ENCODE data around the gene WBP1L. TPM values are rescaled to one million over a fixed set of nuclear protein-coding genes. Genes with fewer than 3 reads are reported as not detected.
"Not testable (repeated sequence)": the region's sequence is repeated elsewhere in the genome, so short reads cannot be mapped to it uniquely, and the experiment has no call there.

Gene WBP1L
- total RNA-seq, 1 experiment from 2014 or later: 21.0 TPM

DNA sequence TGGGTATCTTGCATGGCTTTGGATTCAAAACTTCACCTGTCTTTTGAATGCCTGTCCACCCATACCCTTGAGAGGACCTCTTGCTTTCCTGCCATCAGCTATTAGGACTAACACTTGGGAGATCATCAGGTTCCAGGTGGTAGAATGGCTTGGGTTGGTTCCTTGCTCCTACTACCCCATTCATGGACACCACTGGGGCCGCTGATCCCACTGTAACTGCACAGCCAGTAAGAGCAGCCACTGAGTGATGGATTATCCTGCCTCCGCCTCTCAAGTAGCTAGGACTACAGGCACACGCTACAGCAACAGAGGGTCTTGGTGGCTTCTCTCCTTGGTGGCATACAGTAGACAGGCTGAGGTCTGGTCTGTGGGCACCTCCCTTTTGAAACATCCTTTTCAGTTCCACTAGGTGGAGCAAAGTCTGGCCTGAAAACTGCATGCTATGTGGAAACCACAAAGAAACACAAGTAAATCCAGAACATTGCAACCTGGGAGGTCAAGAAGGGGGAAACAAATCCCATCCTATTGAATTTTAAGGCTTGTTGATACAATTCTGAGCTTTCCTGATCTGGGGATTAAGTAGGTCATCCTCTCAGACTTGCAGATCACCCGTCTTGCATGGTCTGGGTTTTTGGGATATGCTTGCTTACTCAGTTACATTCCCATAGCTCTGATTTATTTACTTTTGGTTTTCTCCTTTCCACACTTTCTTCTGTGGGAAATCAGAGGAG lies 9.4 kb downstream of the WBP1L start:
- Histone ChIP-seq H3K9me3 (replicated peaks) (no peaks in the 10 kb centered on the region), H3K36me3 (no peaks in the 10 kb centered on the region), H3K4me3 (no peak overlapping the region), H3K4me1 (replicated peaks) (peaks cover 23% of the 10 kb centered on the region), H3K27me3 (replicated peaks) (no peaks in the 10 kb centered on the region), H3K27ac (peak overlapping the region; percentile 26; the same call in 1 of the 2 replicates)
- peak; percentile 80 to 95 for DNase-seq (ENCODE audit: low read depth in 1 of 2, low spot score in 2 of 2)

DNA sequence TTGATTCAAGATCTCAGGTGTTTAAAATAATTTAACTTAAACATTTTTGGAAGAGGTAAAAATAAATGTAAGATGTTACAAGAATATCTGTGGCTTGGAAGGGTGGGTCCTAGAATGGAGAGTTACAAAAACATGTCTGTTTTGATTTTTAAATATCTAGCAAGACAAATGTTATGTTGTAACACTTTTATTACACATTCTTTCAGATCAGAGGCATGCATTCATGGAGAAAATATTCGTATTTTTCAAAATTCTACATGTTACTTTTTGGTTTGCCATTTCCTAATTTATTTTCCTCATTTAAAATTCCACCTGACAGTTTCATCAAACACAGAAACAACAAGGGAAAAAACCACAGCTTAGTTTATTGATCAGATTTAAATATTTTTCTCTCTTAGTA lies 10.0 kb downstream of the WBP1L start:
- DNase-seq (ENCODE audit: low read depth in 1 of 2, low spot score in 2 of 2): no peak
- H3K27ac ChIP-seq: peak overlapping the region; percentile 3; the same call in 1 of the 2 replicates

DNA sequence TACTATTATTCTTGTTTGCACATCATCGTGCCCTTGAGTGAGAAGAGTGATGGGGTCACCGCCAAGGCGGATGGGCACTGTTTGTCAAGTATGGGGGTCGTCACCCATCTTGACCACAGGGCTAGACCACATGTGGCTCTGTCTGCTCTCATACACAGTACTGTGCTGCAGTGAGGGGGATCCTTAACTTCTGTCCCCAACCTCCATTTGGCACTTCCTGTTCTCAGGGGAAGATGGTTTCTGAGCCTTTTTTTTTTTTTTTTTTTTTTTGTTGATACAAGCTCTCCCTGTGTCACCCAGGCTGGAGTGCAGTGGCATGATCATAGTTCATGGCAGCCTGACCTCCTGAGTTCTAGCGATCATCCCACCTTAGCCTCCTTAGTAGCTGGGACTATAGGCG lies 13.6 kb downstream of the WBP1L start:
- Histone ChIP-seq H3K36me3 (peaks cover 7% of the 10 kb centered on the region; the same call in 1 of the 2 replicates), H3K27ac (no peak overlapping the region), H3K4me1 (replicated peaks) (peaks cover 24% of the 10 kb centered on the region), H3K9me3 (replicated peaks) (no peaks in the 10 kb centered on the region), H3K27me3 (replicated peaks) (no peaks in the 10 kb centered on the region), H3K4me3 (no peak overlapping the region)
- DNase-seq (ENCODE audit: low read depth in 1 of 2, low spot score in 2 of 2): no peak

More for the DNA sequence above, 10.0 kb downstream of the WBP1L start:
- H3K36me3 ChIP-seq: no peaks in the 10 kb centered on the region
- H3K4me1 ChIP-seq (replicated peaks): peaks cover 23% of the 10 kb centered on the region
- H3K9me3 ChIP-seq (replicated peaks): no peaks in the 10 kb centered on the region
- no peak overlapping the region for H3K4me3 ChIP-seq
- H3K27me3 ChIP-seq (replicated peaks): no peaks in the 10 kb centered on the region

DNA sequence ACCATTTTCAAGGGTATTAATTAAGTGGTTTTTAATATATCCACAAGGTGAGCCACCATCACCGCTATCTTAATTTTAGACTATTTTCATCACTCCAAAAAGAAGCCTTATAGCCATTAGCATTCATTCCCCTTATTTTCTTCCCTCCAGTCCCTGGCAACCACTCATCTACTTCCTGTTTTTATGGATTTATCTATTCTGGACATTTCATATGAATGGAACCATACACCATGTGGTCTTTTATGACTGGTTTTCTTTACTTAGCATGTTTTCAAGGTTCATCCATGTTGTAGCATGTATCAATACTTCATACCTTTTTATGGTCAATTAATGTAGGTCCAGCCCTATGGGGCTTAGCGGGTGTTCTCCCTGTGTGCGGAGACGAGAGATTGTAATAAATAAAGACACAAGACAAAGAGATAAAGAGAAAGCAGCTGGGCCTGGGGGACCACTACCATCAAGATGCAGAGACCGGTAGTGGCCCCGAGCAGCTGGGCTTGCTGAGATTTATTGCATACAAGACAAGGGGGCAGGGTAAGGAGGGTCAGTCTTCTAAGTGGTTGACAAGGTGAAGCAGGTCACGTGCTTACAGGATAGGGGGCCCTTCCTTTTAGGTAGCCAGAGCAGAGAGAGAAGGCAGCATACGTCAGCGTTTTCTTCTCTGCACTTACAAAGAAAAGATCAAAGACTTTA lies 14.6 kb downstream of the WBP1L start:
- no peaks in the 10 kb centered on the region for H3K9me3 ChIP-seq (replicated peaks)
- peaks cover 15% of the 10 kb centered on the region for H3K4me1 ChIP-seq (replicated peaks)
- no peak overlapping the region for H3K4me3 ChIP-seq
- H3K27me3 ChIP-seq (replicated peaks): no peaks in the 10 kb centered on the region
- no peak overlapping the region for H3K27ac ChIP-seq
- no peak for DNase-seq (ENCODE audit: low read depth in 1 of 2, low spot score in 2 of 2)
- peaks cover 7% of the 10 kb centered on the region; the same call in 1 of the 2 replicates for H3K36me3 ChIP-seq

DNA sequence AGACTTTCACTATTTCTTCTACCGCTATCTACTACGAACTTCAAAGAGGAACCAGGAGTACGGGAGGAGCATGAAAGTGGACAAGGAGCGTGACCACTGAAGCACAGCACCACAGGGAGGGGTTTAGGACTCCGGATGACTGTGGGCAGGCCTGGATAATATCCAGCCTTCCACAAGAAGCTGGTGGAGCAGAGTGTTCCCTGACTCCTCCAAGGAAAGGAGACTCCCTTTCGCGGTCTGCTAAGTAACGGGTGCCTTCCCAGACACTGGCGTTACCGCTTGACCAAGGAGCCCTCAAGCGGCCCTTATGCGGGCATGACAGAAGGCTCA lies 15.2 kb downstream of the WBP1L start:
- not testable (repeated sequence) for H3K9me3 ChIP-seq (replicated peaks)

DNA sequence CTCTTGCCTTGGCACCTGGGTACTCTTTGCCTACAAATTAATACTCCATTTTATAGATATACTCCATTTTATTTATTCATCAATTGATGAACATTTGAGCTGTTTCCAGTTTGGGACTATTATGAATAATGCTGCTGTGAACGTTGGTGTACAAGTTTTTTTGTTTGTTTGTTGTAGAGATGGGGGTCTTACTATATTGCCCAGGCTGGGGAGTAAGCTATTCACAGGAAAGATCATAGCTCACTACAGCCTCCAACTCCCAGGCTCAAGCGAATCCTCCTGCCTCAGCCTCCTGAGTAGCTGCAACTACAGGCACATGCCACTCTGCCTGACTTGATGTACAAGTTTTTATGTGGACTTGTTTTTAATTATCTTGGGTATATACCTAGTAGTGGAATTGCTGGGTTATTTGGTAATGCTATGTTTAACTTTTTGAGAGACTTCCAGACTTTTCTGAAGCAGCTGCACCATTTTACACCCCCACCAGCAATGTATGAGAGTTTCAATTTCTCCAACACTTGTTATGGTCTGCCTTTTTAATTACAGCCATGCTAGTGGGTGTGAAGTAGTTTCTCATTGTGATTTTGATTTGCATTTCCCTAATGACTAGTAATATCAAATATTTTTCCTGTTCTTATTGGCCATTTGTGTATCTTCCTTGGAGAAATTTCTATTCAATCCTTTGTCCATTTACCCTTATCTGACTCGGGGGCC lies 15.9 kb downstream of the WBP1L start:
- H3K36me3 ChIP-seq: peaks cover 7% of the 10 kb centered on the region; the same call in 1 of the 2 replicates
- 0 out of 2 replicates have a peak, but pooled peaks cover 5% of the 10 kb centered on the region for H3K4me1 ChIP-seq (replicated peaks)
- DNase-seq (ENCODE audit: low read depth in 1 of 2, low spot score in 2 of 2): no peak
- no peak overlapping the region for H3K27ac ChIP-seq
- no peaks in the 10 kb centered on the region for H3K27me3 ChIP-seq (replicated peaks)
- H3K4me3 ChIP-seq: no peak overlapping the region
- no peaks in the 10 kb centered on the region for H3K9me3 ChIP-seq (replicated peaks)

More for the DNA sequence above, 15.2 kb downstream of the WBP1L start:
- H3K36me3 ChIP-seq; H3K4me3 ChIP-seq; H3K27me3 ChIP-seq (replicated peaks); H3K27ac ChIP-seq; DNase-seq (ENCODE audit: low read depth in 1 of 2, low spot score in 2 of 2): not testable (repeated sequence)
- H3K4me1 ChIP-seq (replicated peaks): peaks cover 10% of the 10 kb centered on the region

DNA sequence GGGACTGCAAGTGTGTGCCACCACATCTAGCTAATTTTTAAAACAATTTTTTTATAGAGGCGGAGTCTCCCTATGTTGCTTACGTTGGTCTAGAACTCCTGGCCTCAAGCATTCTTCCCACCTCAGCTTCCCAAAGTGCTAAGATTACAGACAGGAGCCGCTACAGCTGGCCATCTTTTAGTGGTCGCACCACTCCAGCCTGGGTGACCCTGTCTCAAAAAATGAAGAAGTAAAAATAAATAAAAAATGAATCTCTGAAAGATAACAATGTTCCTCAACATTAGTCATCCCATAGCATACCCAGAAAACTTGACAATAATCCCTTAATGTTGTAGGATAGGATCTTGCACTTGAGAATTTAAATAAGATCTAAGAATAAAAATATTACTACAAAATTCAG lies 18.2 kb downstream of the WBP1L start:
- Histone ChIP-seq H3K27ac (no peak overlapping the region), H3K4me3 (no peak overlapping the region), H3K9me3 (replicated peaks) (no peaks in the 10 kb centered on the region), H3K27me3 (replicated peaks) (no peaks in the 10 kb centered on the region), H3K36me3 (peaks cover 7% of the 10 kb centered on the region; the same call in 1 of the 2 replicates), H3K4me1 (replicated peaks) (peaks cover 8% of the 10 kb centered on the region)
- no peak for DNase-seq (ENCODE audit: low read depth in 1 of 2, low spot score in 2 of 2)

DNA sequence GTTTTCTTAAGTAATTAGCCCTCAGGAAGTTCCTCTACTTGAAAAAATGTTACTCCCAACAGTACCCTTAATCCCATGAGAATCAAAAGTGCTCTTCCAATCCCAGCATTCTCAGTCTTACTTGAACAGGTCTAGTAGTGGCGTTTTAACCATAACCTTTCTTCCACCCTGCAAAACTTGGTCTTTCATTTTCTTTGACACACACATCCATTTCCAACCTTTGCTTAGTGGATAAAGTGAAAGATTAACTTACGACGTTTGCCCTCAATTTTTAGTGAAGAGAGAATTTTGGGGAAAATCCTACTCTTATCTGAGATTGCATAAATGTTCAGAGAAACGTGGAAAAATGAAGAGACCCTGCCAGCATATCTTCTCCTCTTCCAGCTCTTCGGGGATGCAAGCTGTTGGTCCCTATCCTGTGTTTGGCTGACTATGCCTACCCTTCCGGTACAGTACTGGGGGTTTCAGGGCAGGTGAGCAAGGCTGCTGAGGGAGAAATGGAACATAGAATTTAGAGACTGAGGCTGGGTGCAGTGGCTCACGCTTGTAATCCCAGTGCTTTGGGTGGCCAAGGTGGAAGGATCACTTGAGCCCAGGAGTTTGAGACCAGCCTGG lies 18.8 kb downstream of the WBP1L start:
- Histone ChIP-seq H3K4me1 (replicated peaks) (peaks cover 10% of the 10 kb centered on the region), H3K4me3 (no peak overlapping the region), H3K27ac (no peak overlapping the region), H3K9me3 (replicated peaks) (no peaks in the 10 kb centered on the region), H3K27me3 (replicated peaks) (no peaks in the 10 kb centered on the region), H3K36me3 (peaks cover 7% of the 10 kb centered on the region; the same call in 1 of the 2 replicates)
- no peak for DNase-seq (ENCODE audit: low read depth in 1 of 2, low spot score in 2 of 2)

DNA sequence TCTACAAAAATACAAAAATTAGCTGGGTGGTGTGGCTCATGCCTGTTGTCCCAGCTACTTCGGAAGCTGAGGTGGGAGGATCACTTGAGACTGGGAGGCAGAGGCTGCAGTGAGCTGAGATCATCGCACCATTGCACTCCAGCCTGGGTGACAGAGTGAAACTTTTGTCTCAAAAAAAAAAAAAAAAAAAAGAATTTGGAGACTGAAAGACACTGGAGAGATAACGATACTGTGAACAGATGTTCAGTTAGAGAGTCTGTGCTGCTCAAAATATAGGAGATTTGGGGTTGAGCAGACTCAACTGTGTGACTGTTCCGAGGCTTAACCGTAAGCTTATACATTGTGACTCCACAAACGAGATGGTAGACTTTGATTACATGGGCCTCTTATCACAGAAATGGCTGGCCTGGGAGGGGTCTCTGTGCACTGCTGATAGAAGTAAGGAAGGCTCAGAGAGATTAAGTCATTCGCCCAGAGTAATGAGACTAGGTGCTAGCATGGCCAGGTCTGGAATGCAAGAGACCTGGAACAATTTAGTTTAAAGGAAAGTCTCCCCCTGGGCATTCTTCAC lies 19.4 kb downstream of the WBP1L start:
- H3K4me1 ChIP-seq (replicated peaks): peaks cover 10% of the 10 kb centered on the region
- no peak for DNase-seq (ENCODE audit: low read depth in 1 of 2, low spot score in 2 of 2)
- H3K36me3 ChIP-seq: peaks cover 7% of the 10 kb centered on the region; the same call in 1 of the 2 replicates
- no peaks in the 10 kb centered on the region for H3K9me3 ChIP-seq (replicated peaks)
- no peak overlapping the region for H3K4me3 ChIP-seq
- no peak overlapping the region for H3K27ac ChIP-seq
- no peaks in the 10 kb centered on the region for H3K27me3 ChIP-seq (replicated peaks)

DNA sequence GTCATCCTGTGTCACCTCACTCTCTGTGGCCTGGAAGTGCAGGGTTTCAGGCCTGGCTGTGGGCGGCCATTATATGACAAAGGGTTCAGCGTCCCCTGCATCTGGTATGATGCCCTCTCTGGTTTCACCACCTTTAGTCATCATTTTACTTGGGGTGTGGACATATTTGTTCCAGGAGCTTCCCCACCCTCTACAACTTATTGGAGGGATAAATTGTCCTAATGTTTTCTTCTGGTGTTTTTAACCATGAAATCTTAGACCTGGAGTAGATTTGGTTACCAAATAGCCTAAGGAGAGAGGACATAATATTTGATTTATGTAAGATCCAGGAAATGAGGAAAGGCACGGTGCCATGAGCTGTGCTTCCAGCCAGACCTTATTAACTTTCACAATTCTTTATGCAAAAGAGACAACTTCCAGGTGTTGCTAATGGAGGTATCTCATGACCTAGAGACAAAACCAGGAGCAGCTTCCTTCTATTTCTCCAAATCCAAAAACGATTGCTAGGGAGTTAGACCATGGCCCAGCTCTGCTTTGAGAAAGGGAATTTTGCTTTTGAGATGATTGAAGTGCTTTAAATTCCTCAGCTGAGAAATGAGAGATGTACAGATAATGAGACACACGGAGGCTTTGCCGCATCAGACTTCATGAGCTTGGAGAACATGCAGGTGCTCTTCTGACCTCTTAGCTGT lies 20.9 kb downstream of the WBP1L start:
- no peaks in the 10 kb centered on the region for H3K27me3 ChIP-seq (replicated peaks)
- no peak overlapping the region for H3K4me3 ChIP-seq
- DNase-seq (ENCODE audit: low read depth in 1 of 2, low spot score in 2 of 2): no peak
- peaks cover 3% of the 10 kb centered on the region; the same call in 1 of the 2 replicates for H3K36me3 ChIP-seq
- H3K9me3 ChIP-seq (replicated peaks): no peaks in the 10 kb centered on the region
- no peak overlapping the region for H3K27ac ChIP-seq
- H3K4me1 ChIP-seq (replicated peaks): peaks cover 19% of the 10 kb centered on the region

DNA sequence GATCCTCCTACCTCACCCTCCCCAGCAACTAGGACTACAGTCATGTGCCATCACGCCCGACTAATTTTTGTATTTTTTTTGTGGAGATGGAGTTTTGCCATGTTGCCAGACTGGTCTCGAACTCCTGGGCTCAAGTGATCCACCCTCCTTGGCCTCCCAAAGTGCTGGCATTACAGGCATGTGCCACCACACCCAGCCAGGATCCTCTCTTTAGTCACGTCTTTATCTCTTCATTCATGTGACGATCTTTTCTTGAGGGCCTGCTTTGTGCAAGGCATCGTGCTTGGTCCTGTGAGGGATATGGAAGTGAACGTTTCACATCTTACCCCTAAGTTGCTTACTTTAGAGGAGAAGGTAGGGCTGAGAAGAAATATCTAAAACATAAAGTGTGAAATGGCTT lies 21.6 kb downstream of the WBP1L start:
- Histone ChIP-seq H3K27ac (no peak overlapping the region), H3K36me3 (no peaks in the 10 kb centered on the region), H3K27me3 (replicated peaks) (no peaks in the 10 kb centered on the region), H3K4me3 (no peak overlapping the region), H3K4me1 (replicated peaks) (peaks cover 25% of the 10 kb centered on the region), H3K9me3 (replicated peaks) (no peaks in the 10 kb centered on the region)
- DNase-seq (ENCODE audit: low read depth in 1 of 2, low spot score in 2 of 2): no peak

DNA sequence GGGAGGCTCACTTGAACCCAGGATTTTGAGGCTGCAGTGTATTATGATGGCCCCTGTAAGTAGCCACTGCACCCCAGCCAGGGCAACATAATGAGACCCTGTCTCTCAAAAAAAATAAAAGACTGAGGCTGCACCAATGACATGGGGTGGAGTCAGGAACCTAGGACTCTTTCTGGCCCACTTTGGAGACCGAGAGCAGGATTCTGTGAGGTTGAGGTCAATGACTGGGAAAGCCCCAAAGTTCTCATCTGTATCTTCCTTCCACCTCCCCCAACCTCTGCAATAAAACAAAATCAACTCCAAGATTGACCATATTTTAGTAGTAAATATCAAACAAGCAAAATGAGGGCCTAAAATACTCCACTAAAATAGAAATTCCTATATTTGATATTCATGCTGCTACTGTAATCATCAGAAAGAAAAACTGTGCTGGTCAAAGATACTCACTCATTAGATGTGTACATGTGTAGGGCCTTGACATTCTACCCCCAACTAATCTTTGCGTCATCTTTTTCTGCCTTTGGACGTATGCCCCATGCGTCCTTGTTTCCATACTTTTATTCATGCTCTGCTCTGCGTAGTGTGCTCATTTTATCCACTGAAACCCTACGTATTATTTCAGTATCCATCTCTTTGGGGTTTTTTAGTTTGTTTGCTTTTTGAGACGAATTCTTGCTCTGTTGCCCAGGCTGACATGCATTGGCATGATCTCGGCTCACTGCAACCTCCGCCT lies 23.8 kb downstream of the WBP1L start:
- H3K27me3 ChIP-seq (replicated peaks): no peaks in the 10 kb centered on the region
- no peak overlapping the region for H3K27ac ChIP-seq
- DNase-seq (ENCODE audit: low read depth in 1 of 2, low spot score in 2 of 2): no peak
- peaks cover 20% of the 10 kb centered on the region for H3K4me1 ChIP-seq (replicated peaks)
- H3K4me3 ChIP-seq: no peak overlapping the region
- H3K36me3 ChIP-seq: no peaks in the 10 kb centered on the region
- H3K9me3 ChIP-seq (replicated peaks): no peaks in the 10 kb centered on the region

Data from SJSA1 (cell line).